HepG2 (cell line): ENCODE results near the gene PPEF2. TPM values are rescaled to one million over a fixed set of nuclear protein-coding genes. Genes with fewer than 3 reads are reported as not detected.

Source experiments
- ATAC-seq: fragments of 200-7000 bp; cut with Tn5 transposase; 3 replicates; pipeline ENCODE4 v1.9.1; 2020; ENCODE audit warnings: mild to moderate bottlenecking, moderate library complexity
- BruUV-seq: library from RNA; stranded (reverse); fragments of 400-500 nt; replicated peaks from 2 replicates; lab custom pipeline; 2021; lab: Mats Ljungman, UMichigan
- CTCF ChIA-PET: fragments of 300-600 bp; formaldehyde crosslinking; extraction: SDS; loops from one replicate; lab custom pipeline; 2021; ENCODE audit warnings: low total read pairs, inconsistent platforms, low intra/inter-chr PET ratio; lab: Yijun Ruan, JAX
- POLR2A ChIA-PET: fragments of 350-600 bp; sonication (Branson Sonifier 250); formaldehyde crosslinking; loops from one replicate; lab custom pipeline; 2020; ENCODE audit warnings: antibody characterized with exemption, inconsistent platforms; lab: Yijun Ruan, JAX
- DNase-seq: peaks from one replicate; pipeline ENCODE4 v3.0.0-alpha.2; 2015; ENCODE audit warnings: low spot score
- FAIRE-seq: peaks from 3 replicates; lab custom pipeline; 2011; peaks lifted over from hg19 to GRCh38; lab: Jason Lieb, UNC
- H2AFZ ChIP-seq: one replicate; pipeline ENCODE4 v1.6.1; 2011; ENCODE audit warnings: low read length, inconsistent platforms
- H3K27ac ChIP-seq: fragments of 300-600 bp; 3 replicates; pipeline ENCODE4 v1.8.0; 2011; ENCODE audit warnings: mixed run types, mild to moderate bottlenecking, mixed read lengths, low read length, inconsistent platforms; ENCODE audit not compliant: insufficient read depth; ENCODE audit errors: extremely low read length
- H3K27me3 ChIP-seq, 2 experiments: fragments of 200-600 bp in 1 of 2; 2 replicates in 1 of 2; 3 replicates in 1 of 2; pipeline versions ENCODE4 v1.6.0 to v1.8.0; 2011; ENCODE audit warnings: low read length in 2 of 2, mild to moderate bottlenecking in 2 of 2, moderate library complexity in 2 of 2, inconsistent platforms in 1 of 2; ENCODE audit not compliant: insufficient read depth in 2 of 2, control insufficient read depth in 1 of 2
- H3K36me3 ChIP-seq, 2 experiments: fragments of 200-600 bp in 1 of 2; replicated peaks in 1 of 2; 2 replicates in 1 of 2; 3 replicates in 1 of 2; pipeline versions ENCODE4 v1.5.1 to v1.8.0; 2011; ENCODE audit warnings: low read length in 2 of 2, inconsistent platforms in 1 of 2; ENCODE audit not compliant: insufficient read depth in 2 of 2, control insufficient read depth in 1 of 2
- H3K4me1 ChIP-seq: 2 replicates; pipeline ENCODE4 v1.5.1; 2012; ENCODE audit warnings: low read length, inconsistent platforms; ENCODE audit not compliant: insufficient read depth
- H3K4me2 ChIP-seq: 2 replicates; pipeline ENCODE4 v1.6.0; 2011; ENCODE audit warnings: low read depth, low read length, inconsistent platforms
- H3K4me3 ChIP-seq, 3 experiments: fragments of 200-600 bp in 1 of 3; sonication (generic), shearing (Covaris generic) in 1 of 3; replicated peaks in 1 of 3; 2 replicates each; pipeline ENCODE4 v1.5.1; 2011 to 2016; ENCODE audit warnings: low read length in 3 of 3, inconsistent platforms in 2 of 3, low read depth in 2 of 3, mild to moderate bottlenecking in 2 of 3, control low read depth in 1 of 3, mixed read lengths in 1 of 3; ENCODE audit not compliant: insufficient read depth in 1 of 3
- H3K79me2 ChIP-seq: one replicate; pipeline ENCODE4 v1.6.1; 2011; ENCODE audit warnings: low read length, inconsistent platforms; ENCODE audit not compliant: insufficient read depth
- H3K9ac ChIP-seq: 2 replicates; pipeline ENCODE4 v1.6.0; 2011; ENCODE audit warnings: mild to moderate bottlenecking, low read depth, low read length, inconsistent platforms; ENCODE audit not compliant: insufficient read depth
- H3K9me3 ChIP-seq: 2 replicates; pipeline ENCODE4 v1.5.1; 2012; ENCODE audit warnings: mild to moderate bottlenecking, low read length
- H4K20me1 ChIP-seq: 2 replicates; pipeline ENCODE4 v1.6.0; 2011; ENCODE audit warnings: inconsistent platforms, mild to moderate bottlenecking, low read length, moderate library complexity; ENCODE audit not compliant: insufficient read depth
- CENPBD1 ChIP-seq: sonication (generic); formaldehyde crosslinking; IDR thresholded peaks from 2 replicates; pipeline ENCODE4 v1.8.0; 2022; ENCODE audit warnings: missing genetic modification reagents, low read depth, mild to moderate bottlenecking, borderline replicate concordance
- E2F5 ChIP-seq: sonication (generic); formaldehyde crosslinking; conservative IDR thresholded peaks from 2 replicates; pipeline ENCODE4 v1.4.0; 2020; ENCODE audit warnings: missing genetic modification reagents
- ESRRA ChIP-seq: sonication (generic); formaldehyde crosslinking; IDR thresholded peaks from 2 replicates; pipeline ENCODE4 v1.5.1; 2020; ENCODE audit warnings: mild to moderate bottlenecking, low read depth, missing genetic modification reagents
- KDM4B ChIP-seq: sonication (generic); formaldehyde crosslinking; IDR thresholded peaks from 2 replicates; pipeline ENCODE4 v1.4.0; 2020; ENCODE audit warnings: missing genetic modification reagents
- MATR3 ChIP-seq: sonication (generic); formaldehyde crosslinking; IDR thresholded peaks from 2 replicates; pipeline ENCODE4 v1.4.0; 2020; ENCODE audit warnings: missing genetic modification reagents
- MED13 ChIP-seq: sonication (generic); formaldehyde crosslinking; IDR thresholded peaks from 2 replicates; pipeline ENCODE4 v1.5.0; 2020; ENCODE audit warnings: missing genetic modification reagents
- STAT5B ChIP-seq: sonication (generic); formaldehyde crosslinking; IDR thresholded peaks from 2 replicates; pipeline ENCODE4 v1.4.0; 2020; ENCODE audit warnings: missing genetic modification reagents
- ZBTB14 ChIP-seq: sonication (generic); formaldehyde crosslinking; IDR thresholded peaks from 2 replicates; pipeline ENCODE4 v1.4.0; 2020; ENCODE audit warnings: missing genetic modification reagents
- ZKSCAN1 ChIP-seq: fragments of 150-350 bp; IDR thresholded peaks from 2 replicates; pipeline ENCODE4 v1.6.1; 2014; ENCODE audit warnings: low read length
- ZNF235 ChIP-seq: sonication (generic); formaldehyde crosslinking; IDR thresholded peaks from 2 replicates; pipeline ENCODE4 v1.8.1; 2023; ENCODE audit warnings: mild to moderate bottlenecking, missing genetic modification reagents, borderline replicate concordance
- ZNF253 ChIP-seq: sonication (generic); formaldehyde crosslinking; IDR thresholded peaks from 2 replicates; pipeline ENCODE4 v1.8.0; 2022; ENCODE audit warnings: mild to moderate bottlenecking, missing genetic modification reagents, borderline replicate concordance
- ZNF33A ChIP-seq: sonication (generic); formaldehyde crosslinking; IDR thresholded peaks from 2 replicates; pipeline ENCODE4 v1.5.1; 2020; ENCODE audit warnings: missing genetic modification reagents, mild to moderate bottlenecking, moderate library complexity, borderline replicate concordance
- ZNF569 ChIP-seq: sonication (generic); formaldehyde crosslinking; IDR thresholded peaks from 2 replicates; pipeline ENCODE4 v1.5.0; 2020; ENCODE audit warnings: mild to moderate bottlenecking, missing genetic modification reagents, moderate library complexity, borderline replicate concordance
- ZNF614 ChIP-seq: IDR thresholded peaks from 2 replicates; pipeline ENCODE4 v1.6.1; 2018; ENCODE audit warnings: missing biosample characterization, missing genetic modification reagents, inconsistent platforms, borderline replicate concordance
- ZNF7 ChIP-seq: IDR thresholded peaks from 2 replicates; pipeline ENCODE4 v1.6.1; 2016; ENCODE audit warnings: missing biosample characterization, missing genetic modification reagents
- WGBS: methylation state at CpG from one replicate; pipeline ENCODE4 v1.1.6; 2017; ENCODE audit warnings: low lambda C conversion rate; 5-methylcytosine and 5-hydroxymethylcytosine counted together
- in situ Hi-C: cut with HindIII; loops from 2 replicates; pipeline ENCODE4 v1.10.0; 2017; ENCODE audit warnings: low pct_unique_long_range_greater_than_20kb; ENCODE audit not compliant: extremely low pct_ligation_motif_present
- intact Hi-C: fragments of 100-400 bp; cut with micrococcal nuclease; formaldehyde crosslinking; loops from one replicate; pipeline ENCODE4 v1.10.0; 2022; ENCODE audit not compliant: unreplicated experiment
- polyA plus RNA-seq, 8 experiments: library from polyadenylated mRNA; depleted of rRNA in 3 of 8; stranded (reverse) in 7 of 8; unstranded in 1 of 8; fragments of >200 nt; fragmentation: Illumina TruSeq in 4 of 8; extraction: Trizol in 4 of 8; gene quantifications; 2 replicates each; pipeline versions ENCODE4 v1.2.1 to v1.2.3, GENCODE V29; 2011 to 2016; ENCODE audit warnings: low read depth in 4 of 8, missing spikeins in 1 of 8, mixed read lengths in 1 of 8; ENCODE audit not compliant: insufficient read depth in 1 of 8
- total RNA-seq, 5 experiments: library from RNA; depleted of rRNA; stranded (reverse); fragments of >200 nt; fragmentation: Illumina TruSeq; extraction: Trizol; gene quantifications; 2 replicates each; pipeline ENCODE4 v1.2.3, GENCODE V29; 2016; ENCODE audit warnings: low read depth in 1 of 5
- TF ChIP-seq, protein P1 (sequence below): sonication (generic); formaldehyde crosslinking; IDR thresholded peaks from 2 replicates; pipeline ENCODE4 v1.5.1; 2020; ENCODE audit warnings: missing genetic modification reagents, mild to moderate bottlenecking, borderline replicate concordance

PPEF2 gene
- total and polyA plus RNA-seq, 2 of the 13 experiments (the other 11 are each of a cell fraction or from before 2014, with no cell fraction given): 0.01 TPM; not detected in 1

DNA sequence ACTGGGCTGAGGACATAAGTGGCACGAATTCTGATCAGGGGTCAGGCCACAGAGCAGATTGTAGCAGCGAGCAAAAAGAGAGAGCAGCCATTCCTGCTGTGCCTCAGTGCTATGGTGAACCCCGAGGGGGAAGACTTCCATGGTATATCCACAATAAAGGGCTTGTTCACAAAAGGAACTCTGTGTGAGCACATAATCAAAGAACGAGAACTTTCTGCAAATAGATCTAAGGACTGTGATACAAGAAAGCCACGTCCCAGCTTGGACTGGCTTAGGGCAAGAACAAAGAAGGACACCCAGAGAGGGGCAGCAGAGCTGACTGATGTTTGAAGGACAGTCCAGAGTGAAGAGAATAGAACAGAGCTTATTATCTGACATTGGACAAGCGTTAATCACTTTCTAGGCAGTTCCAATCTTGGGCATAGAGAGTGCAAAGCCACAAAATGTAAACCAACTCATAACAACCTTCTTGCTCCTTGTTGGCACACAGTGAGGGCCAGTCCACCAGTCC lies 24.0 kb downstream of the PPEF2 start:
- CTCF ChIA-PET: no interaction called here
- WGBS: 11% methylated on average over 6 of the region's 6 CpGs
- in situ Hi-C loops: no loop called here

More for the DNA sequence above, 24.0 kb downstream of the PPEF2 start:
- Histone ChIP-seq H3K27me3 (peaks cover 0 to 7% of the 10 kb centered on the region in 2 experiments; a peak in 3 of 5 replicates), H2AFZ (no peak overlapping the region), H3K4me2 (no peak overlapping the region), H4K20me1 (no peaks in the 10 kb centered on the region), H3K9me3 (no peaks in the 10 kb centered on the region), H3K9ac (no peak overlapping the region), H3K79me2 (no peaks in the 10 kb centered on the region), H3K4me3 (no peak overlapping the region), H3K4me1 (no peaks in the 10 kb centered on the region), H3K36me3 (no peaks in the 10 kb centered on the region), H3K27ac (no peak overlapping the region)
- FAIRE-seq (no peak), ATAC-seq (peak; percentile 54; the same call in 2 of the 3 replicates), DNase-seq (no peak)
- no TSS peak for BruUV-seq
- TF ChIP-seq ZNF235 (CRISPR knock-in tag): no peak
- TF ChIP-seq ZNF569: no peak
- no peak for TF ChIP-seq ZKSCAN1
- TF ChIP-seq MATR3: no peak
- TF ChIP-seq MED13 (CRISPR knock-in tag): no peak
- TF ChIP-seq ESRRA (CRISPR knock-in tag): no peak
- no peak for TF ChIP-seq ZBTB14
- no peak for TF ChIP-seq ZNF614 (CRISPR knock-in tag)
- TF ChIP-seq, protein P1, sequence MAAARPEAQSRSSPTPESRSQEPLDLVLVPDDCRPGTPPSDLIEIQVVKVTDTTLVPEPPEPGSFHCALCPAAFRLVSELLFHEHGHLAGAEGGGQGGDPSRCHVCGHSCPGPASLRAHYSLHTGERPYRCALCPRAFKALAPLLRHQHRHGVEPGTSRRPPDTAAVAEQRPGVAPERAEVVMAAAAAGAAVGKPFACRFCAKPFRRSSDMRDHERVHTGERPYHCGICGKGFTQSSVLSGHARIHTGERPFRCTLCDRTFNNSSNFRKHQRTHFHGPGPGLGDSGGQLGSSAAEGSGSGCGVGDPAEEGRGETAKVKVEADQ (CRISPR knock-in tag): no peak
- TF ChIP-seq ZNF33A: no peak
- TF ChIP-seq E2F5 (CRISPR knock-in tag): no peak
- TF ChIP-seq KDM4B: no peak
- TF ChIP-seq ZNF7: no peak
- no peak for TF ChIP-seq CENPBD1
- no peak for TF ChIP-seq ZNF253 (CRISPR knock-in tag)
- TF ChIP-seq STAT5B: no peak
- intact Hi-C loops: no loop called here
- POLR2A ChIA-PET: no interaction called here
